ENCODE measurements around the gene WAC. TPM values are rescaled to one million over a fixed set of nuclear protein-coding genes. Genes with fewer than 3 reads are reported as not detected.
A peak's percentile ranks its signal among the peaks of the same experiment; 100 is the strongest.
"Not testable (repeated sequence)": the region's sequence is repeated elsewhere in the genome, so short reads cannot be mapped to it uniquely, and the experiment has no call there.

WAC gene
- polyA plus RNA-seq, 4 donors, result 142 to 163 (median 150) TPM

- no peak for DNase-seq (ENCODE audit: low read depth in 4 of 4, low spot score in 3 of 4)
Observed at GRCh38 chr10:28560617-28561016, 27.7 kb downstream of the WAC start.

GRCh38 chr10:28561531-28561930, 28.6 kb downstream of the WAC start:
- DNase-seq (ENCODE audit: low read depth in 4 of 4, low spot score in 3 of 4), result no peak

- DNase-seq (ENCODE audit: low read depth in 4 of 4, low spot score in 3 of 4), result no peak
Observed at GRCh38 chr10:28564905-28565304, 32.0 kb downstream of the WAC start.

GRCh38 chr10:28566458-28567015, 33.6 kb downstream of the WAC start:
- no peak for DNase-seq (ENCODE audit: low read depth in 4 of 4, low spot score in 3 of 4)

- no peak for DNase-seq (ENCODE audit: low read depth in 4 of 4, low spot score in 3 of 4)
Observed at GRCh38 chr10:28569506-28570159, 36.7 kb downstream of the WAC start.

- no peak for DNase-seq (ENCODE audit: low read depth in 4 of 4, low spot score in 3 of 4)
Observed at GRCh38 chr10:28570598-28570997, 37.7 kb downstream of the WAC start.

GRCh38 chr10:28571265-28571664, 38.3 kb downstream of the WAC start:
- DNase-seq (ENCODE audit: low read depth in 4 of 4, low spot score in 3 of 4), result no peak

GRCh38 chr10:28574214-28574613, 41.3 kb downstream of the WAC start:
- DNase-seq (ENCODE audit: low read depth in 4 of 4, low spot score in 3 of 4), result not testable (repeated sequence)

GRCh38 chr10:28575852-28576251, 42.9 kb downstream of the WAC start:
- no peak for DNase-seq (ENCODE audit: low read depth in 4 of 4, low spot score in 3 of 4)

- no peak for DNase-seq (ENCODE audit: low read depth in 4 of 4, low spot score in 3 of 4)
Observed at GRCh38 chr10:28577506-28577905, 44.6 kb downstream of the WAC start.

- no peak for DNase-seq (ENCODE audit: low read depth in 4 of 4, low spot score in 3 of 4)
Observed at GRCh38 chr10:28578454-28578853, 45.5 kb downstream of the WAC start.

GRCh38 chr10:28580825-28581224, 47.9 kb downstream of the WAC start:
- DNase-seq (ENCODE audit: low read depth in 4 of 4, low spot score in 3 of 4), result no peak

- DNase-seq (ENCODE audit: low read depth in 4 of 4, low spot score in 3 of 4), result no peak
Observed at GRCh38 chr10:28581916-28582315, 49.0 kb downstream of the WAC start.

GRCh38 chr10:28585076-28585475, 52.2 kb downstream of the WAC start:
- DNase-seq (ENCODE audit: low read depth in 4 of 4, low spot score in 3 of 4), result no peak

GRCh38 chr10:28586176-28586575, 53.3 kb downstream of the WAC start:
- no peak for DNase-seq (ENCODE audit: low read depth in 4 of 4, low spot score in 3 of 4)

GRCh38 chr10:28587270-28587969, 54.5 kb downstream of the WAC start:
- DNase-seq (ENCODE audit: low read depth in 4 of 4, low spot score in 3 of 4), result no peak

GRCh38 chr10:28587970-28588290, 55.0 kb downstream of the WAC start:
- peak in 1 of 4 donors; percentile 14 for DNase-seq (ENCODE audit: low read depth in 4 of 4, low spot score in 3 of 4)

- DNase-seq (ENCODE audit: low read depth in 4 of 4, low spot score in 3 of 4), result no peak
Observed at GRCh38 chr10:28592953-28593352, 60.0 kb downstream of the WAC start.

- DNase-seq (ENCODE audit: low read depth in 4 of 4, low spot score in 3 of 4), result no peak
Observed at GRCh38 chr10:28593811-28594210, 60.9 kb downstream of the WAC start.

- DNase-seq (ENCODE audit: low read depth in 4 of 4, low spot score in 3 of 4), result no peak
Observed at GRCh38 chr10:28594406-28594805, 61.5 kb downstream of the WAC start.

- DNase-seq (ENCODE audit: low read depth in 4 of 4, low spot score in 3 of 4), result no peak
Observed at GRCh38 chr10:28595613-28596012, 62.7 kb downstream of the WAC start.

- no peak for DNase-seq (ENCODE audit: low read depth in 4 of 4, low spot score in 3 of 4)
Observed at GRCh38 chr10:28600056-28600455, 67.1 kb downstream of the WAC start.
